AG20443 (cell line): ENCODE results near the gene KRTAP19-1.
"Not testable (repeated sequence)": the region's sequence is repeated elsewhere in the genome, so short reads cannot be mapped to it uniquely, and the experiment has no call there.

Experiments
- DNase-seq: peaks from one replicate; pipeline ENCODE4 v3.0.0; 2012; ENCODE audit warnings: low spot score, mixed read lengths

The KRTAP19-1 gene

GRCh38 chr21:30480145-30480544 lies at the start of gene KRTAP19-1:
TSS of gene KRTAP19-1 (minus strand) at chr21:30480367. CDS start at chr21:30480317, 50 bp downstream.
- no peak for DNase-seq

GRCh38 chr21:30518876-30519275 lies 38.7 kb upstream of the KRTAP19-1 start:
- no peak for DNase-seq

DNA sequence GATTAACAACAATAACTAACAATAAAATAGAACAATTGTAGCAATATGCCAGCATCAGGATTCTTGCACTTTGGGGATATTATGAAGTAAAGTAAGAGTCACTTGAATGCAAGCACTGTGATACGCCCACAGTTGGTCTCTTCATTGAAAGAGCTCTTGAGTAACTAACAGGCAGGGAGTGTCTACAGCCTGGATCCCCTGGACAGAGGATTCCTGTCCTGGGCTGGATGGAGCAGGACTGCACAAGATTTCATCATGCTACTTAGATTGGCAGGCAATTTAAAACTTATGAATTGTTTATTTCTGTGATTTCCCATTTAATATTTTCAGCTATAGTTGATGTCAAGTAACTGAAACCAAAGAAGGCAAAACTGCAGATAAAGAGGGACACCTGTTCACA lies 35.5 kb upstream of the KRTAP19-1 start:
- DNase-seq: no peak

- not testable (repeated sequence) for DNase-seq
These were observed 25.5 kb upstream of the KRTAP19-1 start for GRCh38 chr21:30505621-30506205.

DNA sequence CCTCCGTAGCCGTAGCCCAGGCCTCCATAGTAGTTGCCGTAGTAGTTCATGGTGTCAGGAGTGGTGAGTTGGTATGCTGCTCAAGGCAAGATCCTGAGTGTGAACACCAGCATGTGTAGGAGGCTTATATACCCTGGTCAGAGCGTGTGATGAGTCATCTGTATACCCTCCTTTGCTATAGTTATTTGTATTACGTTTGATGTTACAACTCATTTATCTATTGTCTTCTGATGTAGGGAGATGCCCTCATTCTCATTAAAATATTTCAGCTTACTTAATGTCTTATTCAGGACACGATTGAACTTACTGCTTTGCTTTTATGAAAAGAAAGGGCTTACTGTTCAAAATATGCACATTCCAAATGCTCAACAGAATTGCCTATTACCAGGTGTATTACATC lies 21.9 kb upstream of the KRTAP19-1 start, which contains the start of gene KRTAP19-5:
TSS of gene KRTAP19-5 (minus strand) at position 101 of the 400 bp plus-strand sequence. CDS start at position 50, 51 bp downstream.
- DNase-seq: no peak

- no peak for DNase-seq
These were observed 16.9 kb upstream of the KRTAP19-1 start, which contains the start of gene KRTAP19-4 for GRCh38 chr21:30497065-30497464. TSS of gene KRTAP19-4 (minus strand) at chr21:30497165. CDS start at chr21:30497110, 55 bp downstream.

DNA sequence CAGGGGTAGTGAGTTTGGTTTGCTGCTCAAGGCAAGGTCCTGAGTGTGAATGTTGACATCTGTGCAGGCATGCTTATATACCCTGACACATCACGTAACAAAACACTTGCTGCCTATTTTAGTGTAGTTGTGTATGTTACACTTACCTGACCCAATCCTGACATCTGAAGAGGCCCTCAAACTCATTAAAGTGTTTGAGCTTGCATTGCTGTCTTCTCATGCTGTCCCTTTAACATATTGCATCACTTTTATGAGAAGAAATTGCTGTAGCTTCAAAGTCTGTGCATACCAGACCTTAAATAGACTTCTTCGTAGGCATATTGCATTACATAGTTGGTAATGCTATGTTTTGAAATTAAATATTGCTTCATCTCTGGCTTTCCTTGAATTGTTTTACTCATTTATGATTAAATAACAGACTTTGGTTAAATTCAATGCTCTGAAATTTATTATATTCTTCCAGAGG lies 11.8 kb upstream of the KRTAP19-1 start, which contains the start of gene KRTAP19-3:
TSS of gene KRTAP19-3 (minus strand) at position 51 of the 466 bp plus-strand sequence. CDS start 56 bp downstream, outside the sequence.
- DNase-seq: no peak

GRCh38 chr21:30487336-30487735 lies 7.2 kb upstream of the KRTAP19-1 start, which contains the start of gene KRTAP19-2:
TSS of gene KRTAP19-2 (minus strand) at chr21:30487436. CDS start at chr21:30487348, 88 bp downstream.
- DNase-seq: no peak

- DNase-seq: no peak
These were observed 6.0 kb upstream of the KRTAP19-1 start for GRCh38 chr21:30486180-30486579.

GRCh38 chr21:30482130-30482529 lies 2.0 kb upstream of the KRTAP19-1 start:
- DNase-seq: no peak

- DNase-seq: no peak
These were observed 908 bp downstream of the KRTAP19-1 start for GRCh38 chr21:30479259-30479658.

DNA sequence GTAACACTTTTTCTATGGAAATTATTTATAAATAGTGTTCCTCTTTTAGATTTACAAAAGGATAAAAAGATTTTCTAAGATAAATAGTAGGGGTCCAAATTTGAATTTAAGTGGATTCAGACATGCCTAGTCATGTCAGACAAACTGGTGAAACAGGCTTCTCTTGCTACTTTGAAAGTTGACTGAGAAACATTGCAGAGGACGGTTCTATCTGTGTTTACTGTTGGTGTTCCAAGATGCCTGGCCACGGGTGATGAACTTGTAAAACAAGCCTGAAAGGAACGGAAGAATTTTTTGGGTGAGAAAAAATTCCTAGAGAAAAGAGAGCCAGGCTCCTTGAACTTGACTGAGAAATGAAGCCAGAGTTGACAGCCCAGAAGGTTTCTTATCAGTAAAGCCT lies 2.2 kb downstream of the KRTAP19-1 start:
- no peak for DNase-seq

- DNase-seq: no peak
These were observed 11.1 kb downstream of the KRTAP19-1 start for GRCh38 chr21:30468900-30469714.

DNA sequence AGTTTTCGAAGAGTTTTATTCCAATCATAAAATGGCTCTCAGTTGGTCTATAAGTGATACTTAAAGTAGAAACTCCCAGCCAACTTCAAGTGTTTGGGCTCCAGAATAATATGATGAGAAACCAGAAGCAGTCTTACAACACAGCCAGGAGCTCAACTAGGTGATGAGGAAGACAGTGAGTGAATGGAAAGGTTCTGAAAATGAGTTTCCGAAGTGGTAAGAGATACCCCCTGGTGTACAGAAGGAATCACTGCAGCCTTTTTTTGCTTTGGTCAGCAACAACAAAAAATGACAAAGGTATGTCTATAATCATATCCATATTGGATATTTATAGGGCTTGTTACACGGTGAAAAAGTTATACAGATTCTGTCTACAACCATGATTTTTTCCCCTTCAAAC lies 16.5 kb downstream of the KRTAP19-1 start:
- no peak for DNase-seq

DNA sequence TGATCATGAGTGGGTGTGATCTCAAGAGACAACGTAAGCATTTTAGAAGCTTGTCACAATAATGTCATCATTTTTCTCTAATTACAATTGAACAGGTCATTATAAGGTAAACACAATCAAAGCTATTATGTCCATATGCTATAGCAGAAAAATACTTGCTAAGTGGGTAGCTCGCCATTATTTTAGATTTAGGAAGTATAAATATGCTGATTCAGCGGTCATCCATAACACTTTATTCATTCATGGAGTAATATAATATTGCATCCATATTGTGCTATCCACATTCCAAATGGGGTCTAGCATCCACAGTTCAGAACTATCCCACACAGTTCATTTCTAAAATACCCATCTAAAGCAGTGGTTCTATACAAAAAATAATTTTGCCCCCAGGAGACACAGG lies 31.7 kb downstream of the KRTAP19-1 start:
- DNase-seq: no peak

GRCh38 chr21:30447056-30447455 lies 33.1 kb downstream of the KRTAP19-1 start:
- DNase-seq: no peak

- DNase-seq: no peak
These were observed 36.0 kb downstream of the KRTAP19-1 start for GRCh38 chr21:30444204-30444603.

DNA sequence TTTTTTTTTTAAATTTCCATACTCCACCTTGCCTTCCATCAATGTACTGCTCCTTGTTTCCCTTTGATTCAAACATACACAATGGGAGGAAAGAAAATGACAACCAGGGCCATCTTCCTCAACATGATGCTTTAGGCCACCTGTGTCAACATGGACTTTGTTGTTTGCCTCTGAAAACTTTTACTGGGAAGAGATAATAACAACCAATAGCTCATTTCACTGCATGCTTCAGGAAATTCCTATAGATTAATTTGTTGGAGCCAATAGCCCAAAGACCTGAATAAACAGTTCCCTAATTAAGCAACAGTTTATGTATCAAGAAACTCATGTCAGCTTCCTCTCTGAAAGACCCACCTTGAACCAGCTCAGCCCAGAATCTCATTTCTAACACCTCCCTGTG lies 36.9 kb downstream of the KRTAP19-1 start:
- DNase-seq: no peak

DNA sequence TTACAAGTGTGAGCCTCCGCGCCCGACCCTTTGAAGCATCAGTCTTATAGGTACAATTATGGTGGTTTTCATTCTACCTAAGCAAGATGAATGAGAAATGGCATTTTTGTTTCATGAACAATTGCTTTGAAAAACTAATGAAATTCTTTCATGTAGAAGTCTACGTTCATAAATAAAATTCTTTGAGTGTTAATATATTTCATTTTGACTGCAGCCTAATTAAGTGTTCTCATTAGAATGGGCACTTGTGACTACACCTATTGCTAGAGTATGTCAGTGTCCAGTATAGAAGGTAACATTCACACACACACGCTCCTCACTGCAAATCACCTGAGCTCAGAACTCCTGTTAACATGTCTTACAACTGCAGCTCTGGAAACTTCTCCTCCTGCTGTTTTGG lies 40.2 kb downstream of the KRTAP19-1 start, which contains the start of gene KRTAP15-1:
TSS of gene KRTAP15-1 (plus strand) at position 301 of the 400 bp plus-strand sequence. CDS start at position 354, 53 bp downstream.
- no peak for DNase-seq

GRCh38 chr21:30437010-30437565 lies 43.1 kb downstream of the KRTAP19-1 start:
- DNase-seq: no peak

DNA sequence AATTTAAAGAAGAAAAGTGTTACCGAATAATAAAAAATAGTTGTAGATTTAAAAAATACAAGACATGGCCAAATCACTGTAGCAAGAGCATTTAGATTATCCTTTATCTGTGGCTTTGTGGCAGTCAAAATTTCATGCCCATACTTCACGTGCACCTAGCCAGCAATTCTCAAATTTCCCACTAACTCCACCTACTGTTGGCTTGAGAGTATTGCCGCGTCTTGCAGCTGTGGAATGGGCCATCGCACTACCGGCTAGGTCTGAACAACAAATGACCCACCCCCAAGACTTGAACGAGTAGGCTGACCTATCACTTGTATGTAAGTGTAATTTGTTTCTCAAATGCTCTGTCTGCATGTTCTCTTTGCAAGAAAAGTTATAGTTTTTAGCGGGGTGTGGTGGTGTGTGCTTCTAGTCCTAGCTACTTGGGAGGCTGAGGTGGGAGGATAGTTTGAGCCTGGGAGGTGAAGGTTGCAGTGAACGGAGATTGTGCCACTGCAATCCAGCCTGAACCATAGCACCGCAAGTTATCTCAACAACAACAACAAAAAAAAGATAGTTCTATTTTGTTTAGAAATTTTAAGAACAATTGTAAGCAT lies 46.0 kb downstream of the KRTAP19-1 start:
- DNase-seq: peak; percentile 6

- no peak for DNase-seq
These were observed 50.0 kb downstream of the KRTAP19-1 start, which contains the start of gene KRTAP13-4 for GRCh38 chr21:30430170-30430655. TSS of gene KRTAP13-4 (plus strand) at chr21:30430220. CDS start at chr21:30430276, 56 bp downstream.
